Measurements from ENCODE around the gene RNF207. TPM values are rescaled to one million over a fixed set of nuclear protein-coding genes. Genes with fewer than 3 reads are reported as not detected.

RNF207 gene
- polyA plus RNA-seq, 12 donors = 7.8 to 48.0 (median 21.1) TPM; not detected in 1

DNA sequence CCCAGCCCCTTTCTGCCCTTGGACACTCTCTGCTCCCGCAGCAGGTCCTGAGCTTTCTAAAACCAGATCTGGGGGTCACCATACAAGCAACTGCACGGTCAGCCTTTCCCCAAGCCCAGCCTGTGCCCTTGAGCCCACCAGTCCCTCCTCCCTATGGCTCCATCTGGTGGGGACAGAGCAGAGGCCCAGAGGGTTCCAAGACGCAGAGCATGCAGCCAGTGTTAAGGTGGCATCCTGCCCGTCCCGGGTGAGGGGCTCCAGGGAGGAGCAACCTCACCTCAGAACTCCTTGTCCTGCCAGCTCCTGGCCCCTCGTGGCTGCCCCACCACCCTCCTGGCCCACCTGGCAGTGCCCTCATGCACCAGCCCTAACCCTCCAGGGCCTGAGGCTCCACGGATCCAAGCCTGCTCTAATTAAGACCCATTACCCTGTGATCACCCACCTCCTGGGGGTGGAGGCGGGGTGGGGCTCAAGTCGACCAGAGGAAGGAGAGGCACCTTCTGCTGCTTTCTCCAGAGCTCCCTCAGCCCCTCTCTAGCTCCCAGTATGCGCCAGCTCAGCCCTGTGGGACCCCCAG is 34.3 kb upstream of the RNF207 start:
- DNase-seq = no peak

GRCh38 chr1:6172549-6172948 is 33.4 kb upstream of the RNF207 start:
- DNase-seq = no peak

DNA sequence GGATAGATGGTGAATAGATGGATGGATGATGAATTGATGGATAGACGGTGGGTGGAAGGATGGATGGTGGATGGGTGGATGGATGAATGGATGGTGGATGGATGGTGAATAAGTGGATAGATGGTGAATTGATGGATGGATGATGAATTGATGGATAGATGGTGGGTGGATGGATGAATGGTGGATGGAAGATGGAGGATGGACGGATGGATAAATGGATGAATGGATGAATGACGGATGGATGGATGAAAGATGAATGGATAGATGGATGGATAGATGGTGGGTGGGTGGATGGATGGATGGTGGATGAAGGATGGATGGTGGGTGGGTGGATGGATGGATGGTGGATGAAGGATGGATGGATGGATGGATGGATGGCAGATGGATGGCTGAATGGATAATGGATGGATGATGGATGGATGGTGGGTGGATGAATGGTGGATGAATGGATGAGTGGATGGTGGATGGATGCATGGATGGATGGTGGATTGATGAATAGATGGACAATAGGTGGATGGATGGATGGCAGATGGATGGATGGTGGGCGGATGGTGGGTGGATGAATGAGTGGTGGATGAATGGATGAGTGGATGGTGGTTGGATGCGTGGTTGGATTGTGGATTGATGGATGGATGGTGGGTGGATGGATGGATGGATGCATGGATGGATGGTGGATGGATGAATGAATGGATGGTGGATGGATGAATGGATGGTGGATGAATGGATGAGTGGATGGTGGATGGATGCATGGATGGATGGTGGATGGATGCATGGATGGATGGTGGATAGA is 31.1 kb upstream of the RNF207 start:
- no peak for DNase-seq

DNA sequence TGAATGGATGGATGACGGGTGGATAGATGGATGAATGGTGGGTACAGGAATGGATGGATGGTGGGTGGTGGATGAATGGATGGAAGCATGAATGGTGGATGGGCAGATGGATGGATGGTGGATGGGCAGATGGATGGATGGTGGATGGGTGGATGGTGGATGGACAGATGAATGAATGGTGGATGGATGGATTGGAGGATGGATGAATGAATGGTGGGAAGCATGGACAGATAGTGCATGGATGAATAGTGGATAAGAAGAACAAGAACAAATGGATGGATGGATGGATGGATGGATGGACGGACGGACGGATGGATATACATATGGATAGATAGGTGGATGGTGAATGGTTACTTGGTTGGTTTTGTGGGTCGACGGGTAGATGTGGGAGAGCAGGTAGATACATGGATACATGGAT is 30.5 kb upstream of the RNF207 start:
- DNase-seq = no peak

- no peak for DNase-seq
These were observed 29.1 kb upstream of the RNF207 start for GRCh38 chr1:6176779-6177178.

GRCh38 chr1:6177681-6178380 is 28.1 kb upstream of the RNF207 start:
- DNase-seq = no peak

DNA sequence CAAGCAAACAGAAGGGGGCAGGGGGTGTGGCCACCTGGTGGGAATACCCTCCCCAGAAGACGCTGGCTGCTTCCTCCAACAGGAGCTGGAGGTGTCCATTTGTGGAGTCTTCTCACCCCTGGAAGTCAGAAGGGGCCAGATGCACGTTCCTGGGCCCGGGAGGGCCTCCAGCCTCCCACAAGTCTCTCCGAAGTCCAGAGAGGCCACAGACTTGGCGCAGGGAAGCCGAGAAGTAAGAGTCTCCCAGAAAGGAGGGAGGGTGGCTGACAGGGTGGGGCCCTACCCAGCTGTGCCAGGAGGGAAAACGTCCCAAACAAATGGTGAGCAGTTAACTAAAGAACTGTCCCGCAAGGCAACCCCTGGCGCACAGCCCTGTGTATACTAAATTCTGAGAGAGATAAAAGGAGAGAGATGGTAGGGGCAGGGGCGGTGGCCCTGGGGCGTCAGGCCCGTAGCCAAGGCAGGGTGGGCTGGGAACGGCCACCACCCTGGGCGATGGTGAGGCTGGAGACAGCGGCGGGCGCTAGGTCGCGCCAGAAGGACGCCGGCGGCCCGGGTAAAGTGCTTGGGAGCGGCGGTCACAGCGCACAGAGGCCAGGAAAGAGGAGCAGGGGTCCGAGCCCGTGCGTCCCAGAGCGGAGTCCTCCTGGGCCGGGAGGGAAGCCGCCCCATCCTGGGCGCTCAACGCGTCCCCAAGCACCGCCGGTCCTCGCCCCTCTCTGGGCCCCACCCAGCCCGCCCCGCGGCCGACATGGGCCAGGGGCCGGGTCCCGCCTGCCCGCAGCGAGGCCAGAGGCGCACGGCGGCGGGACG is 27.0 kb upstream of the RNF207 start:
- no peak for DNase-seq

GRCh38 chr1:6179564-6180175 is 26.2 kb upstream of the RNF207 start:
- DNase-seq = no peak

DNA sequence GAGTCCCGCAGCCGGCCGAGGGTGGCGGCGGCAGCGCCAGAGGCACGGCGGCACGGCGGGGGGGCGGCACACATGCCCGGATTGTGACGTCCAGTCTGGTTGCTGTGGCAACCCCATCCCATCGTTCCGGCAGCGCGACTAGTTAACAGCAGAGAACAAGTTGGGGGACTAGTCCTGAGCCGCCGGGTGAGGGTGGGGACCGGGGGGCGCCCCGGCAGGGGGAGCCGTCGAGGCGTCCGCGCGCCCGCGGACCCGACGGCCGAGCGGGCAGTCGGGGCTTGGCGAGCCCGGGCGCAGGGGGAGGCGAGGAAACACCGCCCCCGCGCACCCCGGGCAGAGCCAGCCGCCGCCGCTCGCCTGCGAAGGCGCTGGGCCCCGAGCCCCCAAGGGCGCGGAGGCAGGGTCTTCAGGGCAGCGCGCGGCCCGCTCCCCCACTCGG is 25.6 kb upstream of the RNF207 start, which contains the start of gene CHD5:
CHD5 (minus strand) TSS at position 54 of the 439 bp plus-strand sequence. CDS start 298 bp downstream, outside the sequence.
- DNase-seq = no peak

GRCh38 chr1:6180707-6181311 is 25.1 kb upstream of the RNF207 start:
- DNase-seq = no peak

- no peak for DNase-seq
These were observed 24.6 kb upstream of the RNF207 start for GRCh38 chr1:6181347-6181770.

DNA sequence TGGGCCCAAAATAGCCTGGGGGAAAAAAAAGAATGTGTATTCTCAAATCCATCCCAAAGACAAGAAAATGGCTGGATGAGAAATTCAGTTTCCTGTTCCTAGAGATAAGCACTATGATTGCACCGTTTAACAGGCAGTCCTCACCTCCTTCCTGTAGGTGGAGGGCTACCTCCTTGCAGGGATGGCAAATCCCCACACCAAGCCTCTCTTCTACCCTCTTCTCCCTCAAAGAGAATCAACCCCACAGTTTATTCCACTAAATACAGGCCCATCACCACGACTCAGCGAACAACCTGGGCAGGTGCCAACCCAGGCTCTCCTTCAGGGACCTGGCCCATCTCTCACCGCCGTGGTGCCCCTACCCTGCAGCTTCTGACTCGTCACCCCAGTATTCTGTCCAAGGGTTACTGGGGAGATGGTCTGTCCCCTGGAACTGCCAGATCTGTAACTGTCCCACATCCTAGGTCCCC is 22.4 kb upstream of the RNF207 start:
- DNase-seq = no peak

GRCh38 chr1:6184083-6184783 is 21.7 kb upstream of the RNF207 start:
- no peak for DNase-seq

GRCh38 chr1:6185151-6185550 is 20.8 kb upstream of the RNF207 start:
- DNase-seq = no peak

DNA sequence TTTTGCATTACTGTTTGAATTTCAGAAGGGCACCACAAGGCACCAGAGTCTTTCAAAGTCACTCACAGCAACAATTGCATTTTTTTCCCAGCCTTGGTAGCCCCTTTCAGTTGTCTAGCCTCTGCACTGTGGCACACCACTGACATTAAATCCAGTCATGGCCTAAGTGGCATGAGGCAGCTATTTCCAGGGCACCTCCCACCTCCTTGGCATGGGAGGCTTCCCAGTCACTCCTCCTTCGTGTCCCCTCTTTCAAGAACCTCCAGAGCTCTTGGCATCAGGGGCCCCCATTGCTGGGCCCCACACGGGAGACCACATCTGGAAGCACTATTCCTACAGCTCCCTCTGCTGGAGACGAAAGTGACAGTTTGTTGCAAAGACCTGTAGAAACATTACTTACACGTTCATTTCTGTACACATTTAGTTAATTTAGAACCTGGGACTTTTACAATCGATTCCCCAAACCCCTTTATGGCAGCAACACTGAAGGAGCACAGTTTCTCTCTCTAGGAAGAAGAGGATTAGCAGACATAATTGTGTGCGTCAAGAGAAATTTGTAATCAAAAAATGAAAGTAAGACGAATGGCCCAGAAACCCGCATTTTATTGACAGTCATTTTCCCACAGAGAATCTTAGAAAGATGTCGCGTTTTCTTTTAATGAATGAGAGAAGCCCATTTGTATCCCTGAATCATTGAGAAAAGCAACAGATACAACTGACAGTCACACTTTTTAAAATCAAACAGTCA is 20.1 kb upstream of the RNF207 start:
- no peak for DNase-seq

- DNase-seq = no peak
These were observed 17.5 kb upstream of the RNF207 start for GRCh38 chr1:6188466-6188865.

- no peak for DNase-seq
These were observed 14.0 kb upstream of the RNF207 start for GRCh38 chr1:6191968-6192367.

- no peak for DNase-seq
These were observed 8.0 kb upstream of the RNF207 start for GRCh38 chr1:6197746-6198427.
